ENCODE measurements around the gene DEPDC5. TPM values are rescaled to one million over a fixed set of nuclear protein-coding genes. Genes with fewer than 3 reads are reported as not detected.

The DEPDC5 gene
- total RNA-seq, 4 donors from 2014 or later, result 6.6 to 12.2 (median 10.4) TPM

- H3K4me3 ChIP-seq, result no peak overlapping the region
- in situ Hi-C loops (cut with MboI; ENCODE audit: low sequenced_read_pairs in 4 of 4), result loop anchor here in 1 of 4 donors (10.0 kb wide), 1 partner anchor 65 kb away; no protein-coding TSS in a partner anchor
Observed at GRCh38 chr22:31919730-31920129, 165.9 kb downstream of the DEPDC5 start.

DNA sequence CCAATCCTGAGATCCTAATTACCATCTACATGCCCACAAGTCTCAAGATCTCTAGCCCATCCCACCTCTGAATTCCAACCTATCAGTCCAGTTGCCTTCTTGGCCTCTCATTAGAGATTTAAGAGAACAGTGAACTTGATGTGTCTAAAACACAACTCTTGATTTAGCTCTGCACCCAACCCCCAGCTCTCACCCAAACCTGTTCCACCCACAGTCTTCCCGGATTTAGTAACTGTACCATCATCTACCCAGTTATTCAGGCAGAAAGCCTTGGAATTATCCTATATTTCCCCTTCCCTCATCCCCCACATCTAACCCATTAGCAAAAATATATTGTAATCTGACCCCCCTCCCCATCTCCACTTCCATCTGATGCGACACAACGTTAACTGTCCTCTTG lies 166.5 kb downstream of the DEPDC5 start:
- in situ Hi-C loops (cut with MboI; ENCODE audit: low sequenced_read_pairs in 4 of 4) (no loop called here), intact Hi-C loops (cut with DNase I; ENCODE audit: low total_unique reads) (no loop called here)
- Histone ChIP-seq H3K27me3 (no peaks in the 10 kb centered on the region), H3K27ac (no peak overlapping the region), H3K4me1 (peaks cover 0 to 3% of the 10 kb centered on the region in 2 donors), H3K36me3 (no peaks in the 10 kb centered on the region), H3K9me3 (no peaks in the 10 kb centered on the region), H3K4me3 (no peak overlapping the region)
- DNase-seq (no peak), ATAC-seq (no peak)
- TF ChIP-seq, protein P1, sequence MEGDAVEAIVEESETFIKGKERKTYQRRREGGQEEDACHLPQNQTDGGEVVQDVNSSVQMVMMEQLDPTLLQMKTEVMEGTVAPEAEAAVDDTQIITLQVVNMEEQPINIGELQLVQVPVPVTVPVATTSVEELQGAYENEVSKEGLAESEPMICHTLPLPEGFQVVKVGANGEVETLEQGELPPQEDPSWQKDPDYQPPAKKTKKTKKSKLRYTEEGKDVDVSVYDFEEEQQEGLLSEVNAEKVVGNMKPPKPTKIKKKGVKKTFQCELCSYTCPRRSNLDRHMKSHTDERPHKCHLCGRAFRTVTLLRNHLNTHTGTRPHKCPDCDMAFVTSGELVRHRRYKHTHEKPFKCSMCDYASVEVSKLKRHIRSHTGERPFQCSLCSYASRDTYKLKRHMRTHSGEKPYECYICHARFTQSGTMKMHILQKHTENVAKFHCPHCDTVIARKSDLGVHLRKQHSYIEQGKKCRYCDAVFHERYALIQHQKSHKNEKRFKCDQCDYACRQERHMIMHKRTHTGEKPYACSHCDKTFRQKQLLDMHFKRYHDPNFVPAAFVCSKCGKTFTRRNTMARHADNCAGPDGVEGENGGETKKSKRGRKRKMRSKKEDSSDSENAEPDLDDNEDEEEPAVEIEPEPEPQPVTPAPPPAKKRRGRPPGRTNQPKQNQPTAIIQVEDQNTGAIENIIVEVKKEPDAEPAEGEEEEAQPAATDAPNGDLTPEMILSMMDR (IDR thresholded peaks at IDR 0.05 in 4 of 5, conservative IDR thresholded peaks at IDR 0.05 in 1 of 5), result no peak
- TF ChIP-seq POLR2A (IDR thresholded peaks at IDR 0.05), result no peak

More at GRCh38 chr22:31919730-31920129, 165.9 kb downstream of the DEPDC5 start:
- H3K36me3 ChIP-seq, result no peaks in the 10 kb centered on the region
- no peaks in the 10 kb centered on the region for H3K27me3 ChIP-seq
- H3K4me1 ChIP-seq, result peaks cover 0 to 3% of the 10 kb centered on the region in 2 donors
- no peak for ATAC-seq
- DNase-seq, result no peak
- no peak overlapping the region for H3K27ac ChIP-seq
- no peaks in the 10 kb centered on the region for H3K9me3 ChIP-seq
- TF ChIP-seq, protein P1 (IDR thresholded peaks at IDR 0.05 in 4 of 5, conservative IDR thresholded peaks at IDR 0.05 in 1 of 5), result no peak
- no peak for TF ChIP-seq POLR2A (IDR thresholded peaks at IDR 0.05)
- intact Hi-C loops (cut with DNase I; ENCODE audit: low total_unique reads), result no loop called here

DNA sequence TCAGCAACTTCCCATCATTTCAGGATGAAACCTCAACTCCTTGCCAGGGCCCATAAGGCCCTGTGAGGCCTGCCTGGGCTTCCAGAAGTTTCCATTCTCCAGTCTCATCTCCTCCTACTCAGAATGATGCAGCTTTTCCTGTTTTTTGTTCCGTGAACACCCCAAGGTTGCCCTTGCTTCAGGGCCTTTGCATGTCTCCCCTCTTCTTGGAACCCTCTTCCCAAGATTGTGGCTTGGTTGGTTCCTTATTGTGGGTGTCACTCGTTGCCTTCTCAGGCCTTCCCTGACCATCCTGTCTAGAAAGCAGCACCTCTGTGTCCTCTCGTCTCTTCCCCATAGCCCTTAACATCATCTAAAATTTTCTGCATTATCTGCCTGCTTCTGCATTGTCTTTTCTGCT lies 167.3 kb downstream of the DEPDC5 start:
- Histone ChIP-seq H3K9me3 (no peaks in the 10 kb centered on the region), H3K36me3 (no peaks in the 10 kb centered on the region), H3K27ac (no peak overlapping the region), H3K27me3 (no peaks in the 10 kb centered on the region), H3K4me3 (no peak overlapping the region), H3K4me1 (peaks cover 0 to 3% of the 10 kb centered on the region in 2 donors)
- TF ChIP-seq POLR2A (IDR thresholded peaks at IDR 0.05), result no peak
- TF ChIP-seq, protein P1 (IDR thresholded peaks at IDR 0.05 in 4 of 5, conservative IDR thresholded peaks at IDR 0.05 in 1 of 5), result no peak
- intact Hi-C loops (cut with DNase I; ENCODE audit: low total_unique reads) (no loop called here), in situ Hi-C loops (cut with MboI; ENCODE audit: low sequenced_read_pairs in 4 of 4) (no loop called here)
- DNase-seq (no peak), ATAC-seq (no peak)

GRCh38 chr22:31922534-31922933 lies 168.7 kb downstream of the DEPDC5 start:
- intact Hi-C loops (cut with DNase I; ENCODE audit: low total_unique reads), result no loop called here

More at GRCh38 chr22:31922534-31922933, 168.7 kb downstream of the DEPDC5 start:
- in situ Hi-C loops (cut with MboI; ENCODE audit: low sequenced_read_pairs in 4 of 4), result no loop called here
- TF ChIP-seq POLR2A (IDR thresholded peaks at IDR 0.05), result no peak
- TF ChIP-seq, protein P1 (IDR thresholded peaks at IDR 0.05 in 4 of 5, conservative IDR thresholded peaks at IDR 0.05 in 1 of 5), result no peak
- no peak overlapping the region for H3K4me3 ChIP-seq
- no peaks in the 10 kb centered on the region for H3K9me3 ChIP-seq
- H3K27me3 ChIP-seq, result no peaks in the 10 kb centered on the region
- no peaks in the 10 kb centered on the region for H3K36me3 ChIP-seq
- H3K27ac ChIP-seq, result no peak overlapping the region
- ATAC-seq (no peak), DNase-seq (no peak)
- H3K4me1 ChIP-seq, result peaks cover 0 to 3% of the 10 kb centered on the region in 2 donors

All from gastrocnemius medialis (tissue), 4 donors.